GM19397 (cell line): ENCODE data around the gene RBBP8.

ENCODE experiments used
- ATAC-seq: cut with Tn5 transposase; IDR thresholded peaks from one replicate; pipeline ENCODE4 v1.9.1; 2021; ENCODE audit warnings: mild to moderate bottlenecking, moderate library complexity; ENCODE audit not compliant: unreplicated experiment

RBBP8 gene

GRCh38 chr18:23059541-23060465 is 126.7 kb downstream of the RBBP8 start:
- ATAC-seq, result no peak

GRCh38 chr18:23062011-23062410 is 128.9 kb downstream of the RBBP8 start:
- no peak for ATAC-seq

DNA sequence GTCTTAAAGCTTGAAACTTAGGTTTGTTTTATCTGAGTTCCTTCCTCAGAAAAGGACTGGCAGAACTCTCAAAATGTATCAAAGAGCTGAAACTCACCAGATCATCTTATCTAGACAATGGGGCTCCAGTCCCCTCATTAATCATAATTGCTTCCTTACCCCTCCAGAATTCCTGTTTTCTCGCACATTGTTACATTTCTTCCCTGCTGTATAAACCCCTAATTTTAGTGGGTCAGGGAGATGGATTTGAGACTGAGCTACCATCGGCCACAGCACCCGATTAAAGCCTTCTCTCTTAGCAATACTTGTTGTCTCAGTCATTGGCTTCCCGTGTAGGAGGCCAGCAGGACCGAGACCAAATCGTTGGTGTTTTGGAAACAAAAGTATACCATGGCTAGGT is 130.4 kb downstream of the RBBP8 start:
- ATAC-seq, result no peak

DNA sequence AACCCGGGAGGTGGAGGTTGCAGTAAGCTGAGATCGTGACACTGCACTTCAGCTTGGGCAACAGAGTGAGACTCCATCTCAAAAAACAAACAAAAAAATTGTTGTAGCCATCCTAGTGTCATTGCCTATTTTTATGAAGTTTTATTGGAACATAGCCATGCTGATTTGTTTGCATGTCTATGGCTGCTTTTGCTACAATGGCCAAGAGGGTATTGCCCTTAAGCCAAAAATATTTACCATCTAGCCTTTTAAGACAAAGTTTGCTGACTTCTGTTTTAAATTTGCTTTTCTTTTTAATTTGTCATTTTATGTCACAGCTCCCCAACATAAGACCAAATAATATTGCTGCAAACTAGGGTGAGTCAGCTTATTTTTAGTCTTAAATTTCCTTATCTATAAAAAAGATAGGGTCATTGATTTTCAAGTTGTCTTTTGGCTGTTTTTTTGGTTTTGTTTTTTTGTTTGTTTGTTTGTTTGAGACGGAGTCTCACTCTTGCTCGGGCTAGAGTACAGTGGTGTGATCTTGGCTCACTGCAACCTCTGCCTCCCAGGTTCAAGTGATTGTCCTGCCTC is 132.2 kb downstream of the RBBP8 start:
- no peak for ATAC-seq

DNA sequence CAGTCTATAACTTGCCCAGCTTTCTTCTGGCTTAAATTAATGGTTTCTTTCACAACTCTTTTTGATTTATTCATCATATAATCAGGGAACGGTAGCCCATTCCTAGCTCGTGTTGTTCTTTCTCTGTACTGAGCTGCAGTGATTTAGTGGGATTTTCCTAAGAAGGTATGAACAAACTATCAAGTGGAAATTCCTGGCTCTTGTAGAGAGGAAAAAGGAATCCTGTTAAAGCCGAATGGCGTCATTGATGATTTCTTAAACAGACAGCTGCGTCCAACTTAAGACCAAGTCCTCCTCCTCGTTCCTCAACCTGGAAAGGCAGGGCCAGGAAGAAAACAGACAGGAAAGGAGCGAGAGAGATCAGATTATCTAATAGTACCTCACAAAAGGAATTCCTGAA is 132.9 kb downstream of the RBBP8 start:
- no peak for ATAC-seq

DNA sequence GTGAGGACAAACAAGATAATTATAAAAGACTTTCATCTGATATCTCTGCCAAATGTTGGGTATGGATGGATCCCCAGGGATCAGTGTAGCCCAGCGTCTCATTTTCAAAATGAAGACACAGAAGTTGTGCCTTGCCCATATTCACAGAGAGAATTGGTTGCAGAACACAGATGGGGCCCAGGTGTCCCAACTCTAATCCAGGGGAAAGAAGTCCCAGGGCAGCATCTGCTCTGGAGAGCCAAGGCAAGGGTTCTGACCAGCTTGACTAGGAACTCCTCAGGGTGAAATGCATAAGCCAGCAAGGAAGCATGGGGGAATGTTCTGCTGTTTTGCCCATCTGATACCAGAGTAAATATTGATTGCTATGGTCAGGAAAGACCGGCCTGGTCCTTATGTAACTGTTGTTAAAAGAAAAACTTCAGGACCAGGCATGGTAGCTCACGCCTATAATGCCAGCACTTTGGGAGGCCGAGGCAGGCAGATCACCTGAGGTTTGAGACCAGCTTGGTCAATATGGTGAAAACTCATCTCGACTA is 133.4 kb downstream of the RBBP8 start:
- no peak for ATAC-seq

DNA sequence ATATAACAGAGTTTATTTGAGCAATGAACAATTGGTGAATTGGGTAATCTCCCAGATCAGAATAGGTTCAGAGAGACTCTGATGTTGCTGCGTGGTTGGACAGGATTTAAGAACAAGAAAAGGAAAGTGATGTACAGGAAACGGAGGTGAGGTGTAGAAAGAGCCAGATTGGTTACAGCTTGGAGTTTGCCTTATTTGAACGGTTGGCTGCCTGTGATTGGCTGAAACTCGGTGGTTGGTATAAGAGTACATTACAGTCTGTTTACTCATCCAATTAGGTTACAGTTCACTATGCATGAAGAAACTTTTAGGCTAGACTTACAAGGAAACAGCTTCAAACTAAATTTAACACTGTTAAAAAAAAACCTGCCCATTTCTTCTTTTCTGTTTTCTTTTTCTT is 134.1 kb downstream of the RBBP8 start:
- no peak for ATAC-seq

DNA sequence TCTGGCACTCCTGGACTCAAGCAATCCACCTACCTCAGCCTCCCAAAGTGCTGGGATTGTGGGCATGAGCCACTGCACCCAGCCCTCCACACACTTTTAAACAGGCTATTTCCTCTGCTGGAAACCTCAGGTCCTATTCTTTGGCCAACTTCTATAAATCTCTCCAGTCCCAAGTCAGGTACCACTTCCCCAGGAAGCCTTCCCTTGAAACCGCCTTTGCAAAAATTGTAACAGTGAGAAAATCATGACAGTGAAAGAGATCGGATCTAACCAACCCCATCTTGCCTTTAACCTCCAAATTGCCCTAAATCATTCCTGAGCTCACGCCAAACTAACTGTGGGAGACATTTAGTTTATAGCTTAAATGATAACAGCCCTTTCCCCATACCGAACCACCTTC is 134.9 kb downstream of the RBBP8 start:
- no peak for ATAC-seq

DNA sequence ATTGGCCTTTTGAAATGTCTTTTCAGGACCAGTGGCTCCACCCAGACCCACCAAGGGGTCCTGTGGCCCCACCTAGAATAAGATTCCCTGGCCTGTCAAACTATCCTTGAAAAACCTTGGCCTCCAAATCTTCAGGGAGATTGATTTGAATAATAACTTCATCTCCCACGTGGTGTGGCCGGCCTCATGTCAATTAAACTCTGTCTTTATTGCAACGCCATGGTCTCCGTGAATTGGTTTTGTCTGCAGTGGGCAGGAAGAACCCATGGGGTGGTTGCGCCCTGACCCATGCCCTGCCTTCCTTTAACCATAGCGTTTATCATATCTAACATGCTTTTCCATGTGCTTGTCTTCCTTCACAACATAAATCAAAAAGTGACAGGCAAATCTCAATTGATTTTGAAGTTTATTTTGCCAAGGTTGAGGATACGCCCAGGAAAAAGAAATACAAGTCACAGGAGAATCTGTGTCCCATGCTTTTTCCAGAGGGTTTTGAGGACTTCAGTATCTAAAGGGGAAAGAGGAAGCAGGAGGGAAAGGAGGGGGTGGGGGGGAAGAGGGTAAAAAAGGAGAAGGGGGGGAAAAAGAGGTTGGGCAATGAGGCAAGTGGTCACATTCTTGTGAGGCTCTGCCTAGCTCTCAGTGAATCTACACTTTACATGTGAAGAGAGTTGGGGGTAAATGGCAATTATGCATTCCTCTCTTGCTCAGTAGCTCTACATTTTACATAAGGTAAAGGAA is 135.6 kb downstream of the RBBP8 start:
- ATAC-seq, result no peak

GRCh38 chr18:23069481-23069880 is 136.4 kb downstream of the RBBP8 start:
- no peak for ATAC-seq

DNA sequence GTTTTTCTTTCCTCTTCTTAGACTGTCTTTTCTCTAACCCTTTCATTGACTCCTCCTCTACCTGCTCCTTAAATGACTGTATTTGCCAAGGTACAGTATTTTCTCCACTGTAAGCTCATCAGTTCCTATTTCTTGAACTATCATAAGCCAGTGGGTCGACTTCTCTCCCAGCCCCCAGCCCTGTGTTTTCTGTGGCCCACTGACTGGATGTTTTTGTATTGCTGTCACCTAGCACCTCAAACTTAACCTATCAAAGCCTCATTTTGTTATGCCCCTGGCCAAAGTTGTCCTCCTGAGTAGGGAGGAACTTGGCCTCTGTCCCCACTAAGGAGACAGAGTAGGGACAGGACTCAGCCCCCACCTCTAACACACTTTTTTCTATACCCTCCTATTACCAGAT is 136.8 kb downstream of the RBBP8 start:
- no peak for ATAC-seq

GRCh38 chr18:23071285-23071684 is 138.2 kb downstream of the RBBP8 start:
- peak; percentile 99 for ATAC-seq

DNA sequence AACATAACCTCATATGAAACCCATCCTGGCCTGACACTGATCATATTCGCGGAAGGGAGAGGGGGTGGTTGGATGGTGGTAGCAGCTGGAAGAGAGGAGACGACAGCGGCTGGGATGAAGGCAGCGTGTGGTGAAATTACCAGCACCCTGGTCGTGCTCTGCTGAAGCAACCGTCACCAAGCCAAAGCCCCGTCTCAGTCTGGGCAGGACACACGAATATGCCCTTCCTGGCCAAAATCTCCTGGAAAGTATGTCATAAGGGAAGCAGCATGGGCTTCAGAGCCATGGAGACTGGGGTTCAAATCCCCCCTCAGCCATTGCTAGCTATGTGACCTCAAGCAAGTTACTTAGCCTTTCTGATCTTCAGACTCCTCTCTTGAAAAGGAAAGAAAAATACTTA is 139.0 kb downstream of the RBBP8 start:
- ATAC-seq, result no peak

- no peak for ATAC-seq
Measured at GRCh38 chr18:23073996-23074606, 141.0 kb downstream of the RBBP8 start.
